ENCODE data around the gene UTP25.
"Not testable (repeated sequence)": the region's sequence is repeated elsewhere in the genome, so short reads cannot be mapped to it uniquely, and the experiment has no call there.

Gene UTP25

GRCh38 chr1:209871430-209871829 is 43.7 kb downstream of the UTP25 start:
- DNase-seq (ENCODE audit: low read depth in 2 of 2), result no peak

- DNase-seq (ENCODE audit: low read depth in 2 of 2), result no peak
Measured at GRCh38 chr1:209873067-209873799, 45.5 kb downstream of the UTP25 start.

GRCh38 chr1:209875515-209875914 is 47.7 kb downstream of the UTP25 start:
- no peak for DNase-seq (ENCODE audit: low read depth in 2 of 2)

GRCh38 chr1:209876078-209876800 is 48.5 kb downstream of the UTP25 start:
- no peak for DNase-seq (ENCODE audit: low read depth in 2 of 2)

GRCh38 chr1:209877087-209877764 is 49.5 kb downstream of the UTP25 start:
- no peak for DNase-seq (ENCODE audit: low read depth in 2 of 2)

- no peak for DNase-seq (ENCODE audit: low read depth in 2 of 2)
Measured at GRCh38 chr1:209878964-209879363, 51.2 kb downstream of the UTP25 start.

GRCh38 chr1:209879539-209879938 is 51.8 kb downstream of the UTP25 start:
- DNase-seq (ENCODE audit: low read depth in 2 of 2), result no peak

- DNase-seq (ENCODE audit: low read depth in 2 of 2), result no peak
Measured at GRCh38 chr1:209880031-209880430, 52.3 kb downstream of the UTP25 start.

GRCh38 chr1:209881619-209882018 is 53.8 kb downstream of the UTP25 start:
- DNase-seq (ENCODE audit: low read depth in 2 of 2), result no peak

- no peak for DNase-seq (ENCODE audit: low read depth in 2 of 2)
Measured at GRCh38 chr1:209882286-209882685, 54.5 kb downstream of the UTP25 start.

GRCh38 chr1:209882942-209883340 is 55.2 kb downstream of the UTP25 start:
- DNase-seq (ENCODE audit: low read depth in 2 of 2), result no peak

- DNase-seq (ENCODE audit: low read depth in 2 of 2), result no peak
Measured at GRCh38 chr1:209883341-209883971, 55.7 kb downstream of the UTP25 start.

GRCh38 chr1:209884249-209884648 is 56.5 kb downstream of the UTP25 start:
- DNase-seq (ENCODE audit: low read depth in 2 of 2), result no peak

- DNase-seq (ENCODE audit: low read depth in 2 of 2), result no peak
Measured at GRCh38 chr1:209884665-209885117, 56.9 kb downstream of the UTP25 start.

- DNase-seq (ENCODE audit: low read depth in 2 of 2), result no peak
Measured at GRCh38 chr1:209885403-209886218, 57.8 kb downstream of the UTP25 start.

GRCh38 chr1:209886219-209886536 is 58.4 kb downstream of the UTP25 start:
- DNase-seq (ENCODE audit: low read depth in 2 of 2), result no peak

- not testable (repeated sequence) for DNase-seq (ENCODE audit: low read depth in 2 of 2)
Measured at GRCh38 chr1:209888291-209889076, 60.7 kb downstream of the UTP25 start.

GRCh38 chr1:209889077-209889418 is 61.3 kb downstream of the UTP25 start:
- no peak for DNase-seq (ENCODE audit: low read depth in 2 of 2)

- no peak for DNase-seq (ENCODE audit: low read depth in 2 of 2)
Measured at GRCh38 chr1:209890641-209891330, 63.0 kb downstream of the UTP25 start.

GRCh38 chr1:209893751-209894150 is 66.0 kb downstream of the UTP25 start:
- DNase-seq (ENCODE audit: low read depth in 2 of 2), result no peak

Measured in stimulated activated CD8-positive, alpha-beta memory T cell treated with anti-CD3 and anti-CD28 coated beads, Interleukin-2, amount 100 ng/mL, for 1 hour (primary cell).